HG03571 (cell line): ENCODE results near the gene APLF.
"Not testable (repeated sequence)": the region's sequence is repeated elsewhere in the genome, so short reads cannot be mapped to it uniquely, and the experiment has no call there.

ENCODE experiments used
- ATAC-seq: cut with Tn5 transposase; IDR thresholded peaks from one replicate; pipeline ENCODE4 v1.9.1; 2021; ENCODE audit not compliant: unreplicated experiment

The APLF gene

DNA sequence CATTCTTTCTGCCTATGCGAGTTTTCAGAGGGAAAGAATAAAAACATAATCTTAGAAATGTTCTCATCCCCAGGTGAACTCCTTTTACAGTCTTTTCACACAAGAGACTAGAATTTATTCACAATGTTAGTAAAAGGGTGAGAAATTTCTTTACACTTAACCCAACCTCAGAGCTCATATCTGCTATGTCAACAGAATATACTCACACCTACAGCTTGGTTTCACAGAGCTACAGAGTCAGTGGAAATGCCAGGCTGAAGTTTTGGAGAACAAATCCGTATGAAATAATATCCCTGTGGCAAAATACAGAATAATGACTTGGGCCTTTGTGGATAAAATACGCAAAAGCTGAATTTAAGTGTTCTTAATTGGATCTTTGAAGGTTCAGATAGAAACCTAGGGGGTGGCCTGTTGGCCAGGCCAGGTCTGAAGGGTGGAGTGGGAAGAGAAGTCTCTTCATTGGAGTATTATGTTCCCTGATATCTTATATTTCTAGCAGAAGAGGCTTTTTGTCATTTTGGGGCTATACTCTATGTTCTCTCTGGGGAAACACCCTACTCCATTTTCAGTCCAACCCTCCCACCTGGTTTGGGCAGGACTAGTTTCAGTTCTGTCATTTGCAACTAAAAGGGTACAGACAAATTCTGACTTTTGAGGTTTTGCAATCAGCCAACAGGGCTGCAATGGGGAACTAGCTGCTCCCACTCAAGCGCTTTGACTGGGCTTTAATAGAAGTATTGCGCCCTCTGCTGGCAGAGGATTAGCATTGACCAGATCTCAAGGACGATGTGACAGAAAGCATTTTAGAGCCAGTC is 26.0 kb upstream of the APLF start:
- peak; percentile 97 for ATAC-seq

- no peak for ATAC-seq
Observed at GRCh38 chr2:68441994-68442322, 25.4 kb upstream of the APLF start.

GRCh38 chr2:68446425-68446824 is 21.0 kb upstream of the APLF start:
- ATAC-seq = not testable (repeated sequence)

- ATAC-seq = no peak
Observed at GRCh38 chr2:68447118-68447517, 20.3 kb upstream of the APLF start.

DNA sequence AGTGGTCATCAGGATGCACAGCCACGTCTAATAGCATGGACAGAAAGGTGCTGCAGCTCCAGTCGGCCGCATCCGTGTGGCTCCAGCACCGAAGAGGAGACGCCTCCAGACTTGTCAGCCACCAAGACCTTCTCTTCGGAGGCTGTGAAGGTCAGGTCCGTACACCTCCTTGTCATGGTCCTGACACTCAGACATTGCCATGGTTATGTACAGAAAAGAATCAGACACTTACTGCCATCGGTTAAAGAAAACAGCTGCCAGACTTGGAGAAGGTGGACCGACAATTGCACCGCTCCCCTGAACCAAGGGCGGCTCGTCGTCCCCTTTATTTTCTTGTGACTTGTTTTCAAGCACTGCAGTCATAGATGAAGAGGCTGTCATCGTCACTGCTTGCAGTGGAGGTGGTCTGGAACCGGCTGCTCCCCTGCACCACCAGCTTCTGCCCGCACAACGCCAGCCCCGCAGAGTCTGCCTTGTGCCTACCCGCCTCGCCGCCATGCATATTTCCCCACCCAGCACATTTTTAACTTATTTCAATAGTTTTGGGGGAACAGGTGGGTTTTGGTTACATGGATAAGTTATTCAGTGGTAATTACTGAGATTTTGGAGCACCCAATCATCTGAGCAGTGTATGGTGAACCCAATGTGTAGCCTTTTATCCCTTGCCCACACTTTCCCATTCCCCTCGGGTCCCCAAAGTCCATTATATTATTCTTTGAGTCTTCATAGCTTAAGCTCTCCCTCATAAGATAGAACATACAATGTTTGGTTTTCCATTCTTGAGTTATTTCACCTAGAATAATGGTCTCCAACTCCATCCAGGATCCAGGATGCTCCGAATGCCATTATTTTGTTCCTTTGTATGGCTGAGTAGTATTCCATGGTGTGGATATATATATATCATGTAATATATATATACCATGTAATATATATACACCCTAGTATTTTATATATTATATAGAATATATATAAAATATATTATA is 18.4 kb upstream of the APLF start:
- no peak for ATAC-seq

DNA sequence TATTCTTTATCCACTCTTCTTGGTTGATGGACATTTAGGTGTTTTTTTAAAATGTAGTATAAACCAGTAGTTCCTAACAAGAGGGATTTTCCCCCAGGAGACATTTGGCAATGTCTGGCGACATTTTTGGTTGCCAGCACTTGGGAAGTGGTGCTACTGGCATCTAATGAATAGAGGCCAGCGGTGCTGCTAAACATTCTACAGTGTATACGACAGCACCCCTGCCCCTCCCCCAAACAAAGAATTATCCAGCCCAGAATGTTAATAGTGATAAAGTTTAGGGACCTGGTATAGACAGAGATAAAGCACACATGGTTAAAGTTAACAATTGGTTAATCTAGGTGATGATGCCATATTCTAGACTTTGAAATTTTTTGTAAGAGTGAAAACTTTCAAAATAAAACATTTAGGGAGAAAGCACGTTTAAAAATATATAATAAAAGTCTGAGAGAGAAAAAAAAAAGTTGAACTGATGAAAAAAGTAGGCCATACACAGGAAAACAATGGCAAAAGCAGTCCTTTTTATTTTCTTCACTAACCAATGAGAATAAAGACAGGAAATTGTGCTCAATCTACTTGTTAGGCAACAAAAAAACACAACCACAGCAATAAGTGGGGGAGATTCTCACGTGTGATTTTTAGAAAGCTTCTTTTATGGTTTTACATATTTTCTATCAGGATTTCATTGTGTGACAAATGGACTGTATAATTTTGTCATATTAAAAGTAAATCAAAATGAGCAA is 15.1 kb upstream of the APLF start:
- no peak for ATAC-seq

- ATAC-seq = no peak
Observed at GRCh38 chr2:68453761-68454360, 13.5 kb upstream of the APLF start.

GRCh38 chr2:68454719-68455118 is 12.7 kb upstream of the APLF start:
- no peak for ATAC-seq

- no peak for ATAC-seq
Observed at GRCh38 chr2:68456198-68456597, 11.2 kb upstream of the APLF start.

GRCh38 chr2:68458981-68459380 is 8.4 kb upstream of the APLF start:
- ATAC-seq = no peak

- no peak for ATAC-seq
Observed at GRCh38 chr2:68463287-68463877, 4.0 kb upstream of the APLF start.

DNA sequence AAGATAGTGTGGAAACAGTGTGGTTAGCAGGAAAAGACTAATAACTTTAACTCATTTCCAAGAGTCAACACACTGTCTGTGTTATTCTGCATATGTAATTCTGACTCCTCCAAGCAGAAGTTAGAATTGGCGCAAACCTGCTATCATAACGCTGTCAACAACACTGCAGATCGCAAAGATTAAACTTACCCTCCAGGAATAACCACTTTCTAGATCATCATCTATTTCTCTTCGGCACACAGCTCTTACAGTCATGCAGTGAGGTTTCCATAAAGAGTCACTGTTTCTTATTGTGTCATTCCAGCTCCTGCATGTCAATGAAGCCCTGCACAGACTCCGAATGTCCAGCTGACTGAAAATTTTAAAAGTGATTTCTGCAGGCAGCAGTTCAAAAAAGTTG is 2.7 kb upstream of the APLF start:
- no peak for ATAC-seq

DNA sequence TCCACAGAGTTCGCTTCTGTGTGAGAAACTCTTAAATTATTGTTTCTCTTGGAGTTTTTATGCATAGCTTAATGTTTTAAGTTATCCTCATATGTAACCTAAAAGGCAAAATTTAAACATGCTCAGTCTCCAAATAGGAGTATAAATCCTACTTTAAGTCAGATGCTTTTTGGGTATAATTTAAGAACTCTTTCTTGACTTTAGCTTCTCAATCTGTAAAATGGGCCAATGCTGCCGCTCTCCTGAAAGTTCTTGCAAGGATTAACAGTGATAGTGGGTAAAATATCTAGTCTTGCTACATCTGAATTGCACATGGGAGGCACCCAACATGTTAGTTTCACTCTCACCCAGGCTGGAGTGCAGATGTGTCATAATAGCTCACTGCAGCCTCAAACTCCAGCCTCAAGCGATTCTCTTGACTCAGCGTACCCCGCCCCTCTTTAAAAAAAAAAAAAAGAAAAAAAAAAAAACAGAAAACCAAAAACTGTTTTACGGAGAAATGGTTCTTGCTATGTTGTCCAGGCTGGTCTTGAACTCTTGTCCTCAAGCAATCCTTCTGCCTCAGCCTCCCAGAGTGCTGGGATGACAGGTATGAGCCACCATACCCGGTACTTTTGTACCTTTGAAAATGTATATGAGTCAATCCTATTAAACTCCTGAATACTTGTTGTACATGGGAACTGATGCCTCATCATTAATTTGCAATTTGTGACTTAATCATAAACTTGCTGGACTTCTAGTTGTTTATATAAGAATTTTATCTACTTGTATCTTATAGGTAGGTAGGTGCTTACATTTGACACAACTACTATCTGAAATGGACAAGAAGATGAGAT is 2.1 kb upstream of the APLF start:
- no peak for ATAC-seq

DNA sequence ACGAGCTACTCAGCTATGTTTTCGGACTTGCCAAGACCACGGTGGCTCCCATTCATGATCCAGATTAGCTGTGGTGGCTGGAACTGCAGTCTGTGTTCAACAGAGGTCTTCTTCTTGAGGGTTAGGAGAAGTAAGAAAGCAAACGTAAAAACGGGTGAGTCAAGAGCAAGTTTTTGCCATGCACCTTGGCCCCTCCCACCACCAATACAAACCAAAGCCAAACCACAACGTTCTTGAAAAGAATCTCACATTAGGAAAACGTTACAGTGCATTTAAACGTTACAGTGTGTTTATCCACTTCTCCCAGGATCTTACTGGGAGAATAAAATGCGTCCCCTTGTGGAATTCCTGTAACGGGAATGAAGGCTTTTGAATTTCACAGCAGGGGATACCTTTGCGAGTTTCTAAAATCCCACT is 1.0 kb upstream of the APLF start:
- ATAC-seq = no peak

DNA sequence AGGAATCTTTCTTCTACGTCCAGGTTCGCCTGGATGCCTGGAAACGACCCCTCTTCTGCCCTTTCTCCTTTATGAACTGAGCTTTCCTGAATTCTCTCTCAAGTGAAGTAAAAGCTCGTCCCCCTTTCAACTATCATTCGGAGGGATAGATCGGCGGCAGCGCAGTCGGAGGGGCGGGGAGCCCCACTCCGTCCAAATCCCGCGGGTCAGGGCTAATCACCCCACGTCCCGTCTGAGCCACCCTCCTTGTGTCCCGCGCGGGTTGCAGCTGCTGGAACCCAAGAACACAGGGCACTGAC is 658 bp upstream of the APLF start:
- no peak for ATAC-seq

DNA sequence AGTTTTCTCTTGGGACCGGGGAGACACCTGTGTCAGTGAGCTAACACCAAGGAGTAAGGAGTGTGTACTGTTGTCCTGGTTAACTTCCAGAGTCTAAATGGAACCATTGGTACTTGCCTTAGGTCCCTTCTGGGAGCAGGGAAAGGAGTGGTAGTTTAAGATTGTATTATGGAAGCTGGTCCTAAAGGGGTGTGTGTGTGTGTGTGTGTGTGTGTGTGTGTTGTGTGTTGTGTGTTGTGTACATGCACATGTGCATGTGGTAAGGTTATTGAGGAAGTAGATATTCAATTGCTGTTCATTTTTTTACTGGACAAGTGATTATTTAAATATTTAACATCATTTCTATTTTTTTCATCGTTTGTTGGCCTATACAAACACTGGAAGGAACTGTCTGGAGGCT is 1.4 kb downstream of the APLF start:
- no peak for ATAC-seq

GRCh38 chr2:68469935-68470334 is 2.5 kb downstream of the APLF start:
- ATAC-seq = no peak

GRCh38 chr2:68471385-68471784 is 4.0 kb downstream of the APLF start:
- no peak for ATAC-seq

- no peak for ATAC-seq
Observed at GRCh38 chr2:68472796-68473414, 5.5 kb downstream of the APLF start.

- ATAC-seq = no peak
Observed at GRCh38 chr2:68475110-68475509, 7.7 kb downstream of the APLF start.
